Endothelial cell of umbilical vein (primary cell): ENCODE data around the gene ARID3B. TPM values are rescaled to one million over a fixed set of nuclear protein-coding genes. Genes with fewer than 3 reads are reported as not detected.

Source experiments
- BruUV-seq: library from RNA; stranded (reverse); fragments of 400-500 nt; replicated peaks from 2 replicates; lab custom pipeline; 2021; lab: Mats Ljungman, UMichigan
- CTCF ChIA-PET: fragments of 300-600, 350-600 bp; sonication (Branson Sonifier 250); formaldehyde crosslinking; loops from one replicate; lab custom pipeline; 2021; ENCODE audit warnings: antibody characterized with exemption, inconsistent platforms; lab: Charles Lee
- POLR2A ChIA-PET: fragments of 300-600, 350-600 bp; sonication (Branson Sonifier 250); formaldehyde crosslinking; loops from one replicate; lab custom pipeline; 2021; ENCODE audit warnings: antibody characterized with exemption, inconsistent platforms; lab: Charles Lee
- DNase-seq: peaks from one replicate; pipeline ENCODE4 v3.0.0-alpha.2; 2011; ENCODE audit warnings: low read depth, low spot score
- FAIRE-seq: peaks from 2 replicates; lab custom pipeline; 2011; peaks lifted over from hg19 to GRCh38; lab: Jason Lieb, UNC
- H2AFZ ChIP-seq: 2 replicates; pipeline ENCODE4 v1.6.0; 2012; ENCODE audit warnings: low read depth, low read length, control low read depth, inconsistent platforms
- H3K27ac ChIP-seq: 2 replicates; pipeline ENCODE4 v1.5.1; 2011; ENCODE audit warnings: low read depth, mild to moderate bottlenecking, control low read depth, low read length, moderate library complexity; ENCODE audit not compliant: insufficient read depth
- H3K27me3 ChIP-seq, 2 experiments: 2 replicates each; pipeline versions ENCODE4 v1.6.0 to v1.6.1; 2011; ENCODE audit warnings: low read length in 2 of 2, mixed read lengths in 1 of 2; ENCODE audit not compliant: control insufficient read depth in 2 of 2, insufficient read depth in 2 of 2
- H3K36me3 ChIP-seq, 2 experiments: 2 replicates in 1 of 2; 3 replicates in 1 of 2; pipeline ENCODE4 v1.5.1; 2011; ENCODE audit warnings: low read length in 2 of 2, mild to moderate bottlenecking in 1 of 2, moderate library complexity in 1 of 2; ENCODE audit not compliant: control insufficient read depth in 2 of 2, insufficient read depth in 2 of 2; ENCODE audit errors: extremely low read depth in 1 of 2
- H3K4me1 ChIP-seq: 3 replicates; pipeline ENCODE4 v1.5.1; 2011; ENCODE audit warnings: mild to moderate bottlenecking, low read length; ENCODE audit not compliant: control insufficient read depth, insufficient read depth; ENCODE audit errors: extremely low read depth
- H3K4me2 ChIP-seq: 2 replicates; pipeline ENCODE4 v1.6.1; 2011; ENCODE audit warnings: low read length, control low read depth, mixed read lengths; ENCODE audit not compliant: insufficient read depth
- H3K4me3 ChIP-seq, 3 experiments: fragments of 200-600 bp in 1 of 3; sonication (generic), shearing (Covaris generic) in 1 of 3; replicated peaks in 1 of 3; 2 replicates each; pipeline ENCODE4 v1.5.1; 2011 to 2016; ENCODE audit warnings: control low read depth in 3 of 3, low read length in 3 of 3, mild to moderate bottlenecking in 2 of 3, inconsistent platforms in 1 of 3, low read depth in 1 of 3, moderate library complexity in 1 of 3; ENCODE audit not compliant: insufficient read depth in 1 of 3
- H3K79me2 ChIP-seq: 2 replicates; pipeline ENCODE4 v1.6.0; 2012; ENCODE audit warnings: low read length, inconsistent platforms; ENCODE audit not compliant: control insufficient read depth, insufficient read depth
- H3K9ac ChIP-seq: replicated peaks from 2 replicates; pipeline ENCODE3; 2011; ENCODE audit warnings: low read length, control low read depth; ENCODE audit not compliant: insufficient read depth; ENCODE audit errors: extremely low read depth
- H3K9me1 ChIP-seq: replicated peaks from 3 replicates; pipeline ENCODE4 v1.6.0; 2011; ENCODE audit warnings: mild to moderate bottlenecking, low read length; ENCODE audit not compliant: control insufficient read depth, insufficient read depth; ENCODE audit errors: extremely low read depth
- H3K9me3 ChIP-seq: replicated peaks from 2 replicates; pipeline ENCODE4 v1.5.1; 2012; ENCODE audit warnings: low read length, inconsistent platforms; ENCODE audit not compliant: control insufficient read depth, insufficient read depth
- H4K20me1 ChIP-seq: replicated peaks from 2 replicates; pipeline ENCODE3; 2011; ENCODE audit warnings: mild to moderate bottlenecking, low read length; ENCODE audit not compliant: control insufficient read depth, insufficient read depth; ENCODE audit errors: extremely low read depth
- EZH2 ChIP-seq: IDR thresholded peaks from 2 replicates; pipeline ENCODE4 v1.6.1; 2012; ENCODE audit warnings: borderline replicate concordance, low read depth, mild to moderate bottlenecking, moderate library complexity, low read length, inconsistent platforms; ENCODE audit not compliant: severe bottlenecking
- GATA2 ChIP-seq: IDR thresholded peaks from 2 replicates; pipeline ENCODE4 v1.7.0; 2011; ENCODE audit warnings: low read depth, mild to moderate bottlenecking, moderate library complexity, mixed read lengths, low read length; ENCODE audit not compliant: insufficient read length, insufficient read depth
- JUN ChIP-seq: IDR thresholded peaks from 2 replicates; pipeline ENCODE4 v1.6.1; 2011; ENCODE audit warnings: borderline replicate concordance, low read depth; ENCODE audit not compliant: insufficient read length, insufficient read depth
- MAX ChIP-seq: IDR thresholded peaks from 2 replicates; pipeline ENCODE4 v1.6.1; 2011; ENCODE audit not compliant: insufficient read depth, insufficient read length
- MYC ChIP-seq: IDR thresholded peaks from one replicate; pipeline ENCODE4 v1.6.1; 2011; ENCODE audit warnings: mild to moderate bottlenecking, low read depth, low read length
- POLR2A ChIP-seq: IDR thresholded peaks from 2 replicates; pipeline ENCODE4 v1.6.1; 2012; ENCODE audit warnings: low read depth, mild to moderate bottlenecking, control low read depth, low read length
- dilution Hi-C: fragments of 300-500 bp; cut with MboI; formaldehyde crosslinking; loops from one replicate; pipeline ENCODE4 v1.15.0; 2019; ENCODE audit warnings: low sequenced_read_pairs; ENCODE audit not compliant: extremely low pct_ligation_motif_present
- intact Hi-C: fragments of 100-400 bp; cut with micrococcal nuclease; formaldehyde crosslinking; loops from one replicate; pipeline ENCODE4 v1.10.0; 2022
- polyA plus RNA-seq, 4 experiments: library from polyadenylated mRNA; depleted of rRNA in 3 of 4; stranded (reverse) in 3 of 4; unstranded in 1 of 4; fragments of >200 nt; gene quantifications; 2 replicates each; pipeline versions ENCODE4 v1.2.1 to v1.2.3, GENCODE V29; 2011 to 2012; ENCODE audit warnings: missing spikeins in 1 of 4
- total RNA-seq: library from RNA; stranded (reverse); gene quantifications from 2 replicates; pipeline ENCODE4 v1.2.3, GENCODE V29; 2021

The ARID3B gene
- total and polyA plus RNA-seq, 2 donors (not counting 3 experiments of a cell fraction or from before 2014, with no cell fraction given): 6.2 to 10.0 TPM

GRCh38 chr15:74542166-74543042, 1.4 kb downstream of the ARID3B start:
- H2AFZ ChIP-seq: no peak overlapping the region
- H3K4me2 ChIP-seq: peak overlapping the region; percentile 71
- intact Hi-C loops (loop anchor here (10.0 kb wide), 1 partner anchor 222 kb away; no protein-coding TSS in a partner anchor), dilution Hi-C loops (no loop called here)
- peaks cover 9% of the 10 kb centered on the region for H3K79me2 ChIP-seq
- no peak overlapping the region for H3K9ac ChIP-seq
- no peak for TF ChIP-seq MAX
- no peak for TF ChIP-seq GATA2
- TF ChIP-seq MYC: no peak
- H3K36me3 ChIP-seq: peaks cover 0 to 2% of the 10 kb centered on the region in 2 experiments
- H3K4me3 ChIP-seq: peak overlapping the region in 1 of 3 experiments; percentile 78
- TSS peak; percentile 38 for BruUV-seq
- peaks cover 24% of the 10 kb centered on the region for H3K4me1 ChIP-seq
- CTCF ChIA-PET: interaction anchor here (0.8 kb wide), 2 partner anchors 53 to 76 kb away, joined by 3 read pairs; no protein-coding TSS in a partner anchor
- H4K20me1 ChIP-seq: peaks cover under 1% of the 10 kb centered on the region
- H3K9me3 ChIP-seq: no peaks in the 10 kb centered on the region
- no peak for FAIRE-seq
- no peak for DNase-seq
- H3K27me3 ChIP-seq: no peaks in the 10 kb centered on the region
- H3K9me1 ChIP-seq: no peaks in the 10 kb centered on the region
- POLR2A ChIA-PET: no interaction called here
- H3K27ac ChIP-seq: no peak overlapping the region

GRCh38 chr15:74543043-74543422, 2.0 kb downstream of the ARID3B start:
- Histone ChIP-seq H3K4me2 (no peak overlapping the region), H3K4me3 (no peak overlapping the region), H3K9me3 (no peaks in the 10 kb centered on the region), H3K9me1 (no peaks in the 10 kb centered on the region), H4K20me1 (peaks cover 2% of the 10 kb centered on the region), H3K4me1 (peaks cover 24% of the 10 kb centered on the region), H3K27ac (no peak overlapping the region), H3K79me2 (peaks cover 11% of the 10 kb centered on the region), H3K9ac (no peak overlapping the region), H3K27me3 (no peaks in the 10 kb centered on the region), H2AFZ (no peak overlapping the region), H3K36me3 (peaks cover 0 to 3% of the 10 kb centered on the region in 2 experiments)
- intact Hi-C loops: loop anchor here (10.0 kb wide), 1 partner anchor 222 kb away; no protein-coding TSS in a partner anchor
- ChIA-PET CTCF (no interaction called here), POLR2A (no interaction called here)
- no peak for TF ChIP-seq GATA2
- TF ChIP-seq MAX: no peak
- TF ChIP-seq EZH2: no peak
- no peak for TF ChIP-seq JUN
- no peak for TF ChIP-seq POLR2A
- dilution Hi-C loops: no loop called here
- no peak for FAIRE-seq
- no peak for DNase-seq
- BruUV-seq: no TSS peak
